Osteocyte (in vitro differentiated cells): ENCODE measurements around the gene TBC1D30. TPM values are rescaled to one million over a fixed set of nuclear protein-coding genes. Genes with fewer than 3 reads are reported as not detected.

Source experiments
- DNase-seq: peaks from one replicate; pipeline ENCODE4 v3.0.0; 2021; ENCODE audit warnings: mixed read lengths; ENCODE audit not compliant: unreplicated experiment; ENCODE audit errors: extremely low spot score
- H3K27ac Mint-ChIP-seq: one replicate; pipeline ENCODE4 v1.8.0; 2021; ENCODE audit warnings: mild to moderate bottlenecking, mixed read lengths; ENCODE audit not compliant: unreplicated experiment
- H3K27me3 Mint-ChIP-seq: one replicate; pipeline ENCODE4 v1.8.0; 2021; ENCODE audit warnings: mixed read lengths; ENCODE audit not compliant: unreplicated experiment
- H3K36me3 Mint-ChIP-seq: one replicate; pipeline ENCODE4 v1.8.0; 2021; ENCODE audit warnings: mixed read lengths; ENCODE audit not compliant: unreplicated experiment
- H3K4me1 Mint-ChIP-seq: one replicate; pipeline ENCODE4 v1.8.0; 2021; ENCODE audit warnings: mixed read lengths; ENCODE audit not compliant: unreplicated experiment
- H3K4me3 Mint-ChIP-seq: one replicate; pipeline ENCODE4 v1.8.0; 2021; ENCODE audit warnings: mild to moderate bottlenecking, moderate library complexity, mixed read lengths; ENCODE audit not compliant: unreplicated experiment
- H3K9me3 Mint-ChIP-seq: one replicate; pipeline ENCODE4 v1.8.0; 2021; ENCODE audit warnings: mixed read lengths; ENCODE audit not compliant: unreplicated experiment
- CTCF ChIP-seq: fragments of 200-600 bp; sonication (generic); IDR thresholded peaks from 2 replicates; pipeline ENCODE4 v1.5.0; 2021; ENCODE audit warnings: antibody characterized with exemption, mild to moderate bottlenecking, moderate library complexity
- total RNA-seq: library from RNA; stranded (reverse); gene quantifications from 2 replicates; pipeline ENCODE4 v1.2.1, GENCODE V29; 2021

The TBC1D30 gene
- total RNA-seq, 1 donor from 2014 or later = 1.2 TPM

DNA sequence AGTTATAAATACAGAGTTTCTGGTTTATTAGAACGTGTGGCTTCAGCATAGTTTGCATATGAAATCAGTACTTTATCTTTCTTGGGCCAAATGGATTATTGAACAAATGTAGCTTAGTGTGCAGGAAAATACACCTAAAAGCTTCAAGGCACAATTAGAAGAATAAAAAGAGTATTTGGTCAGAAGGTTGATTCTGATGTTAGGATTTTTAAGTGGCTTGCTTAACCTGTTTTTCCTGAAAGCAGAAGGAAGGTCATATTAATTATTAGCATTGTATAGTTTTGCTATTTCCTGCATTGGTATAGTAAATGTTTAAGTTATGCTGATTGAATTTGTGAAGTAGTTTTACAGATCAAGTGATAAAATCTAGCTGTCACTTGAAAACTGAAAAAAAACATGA lies 34.3 kb upstream of the TBC1D30 start:
- H3K4me3 Mint-ChIP-seq = no peak overlapping the region
- no peak for DNase-seq
- H3K4me1 Mint-ChIP-seq = no peaks in the 10 kb centered on the region
- H3K27me3 Mint-ChIP-seq = peaks cover 36% of the 10 kb centered on the region
- no peak overlapping the region for H3K27ac Mint-ChIP-seq
- TF ChIP-seq CTCF = no peak
- no peaks in the 10 kb centered on the region for H3K36me3 Mint-ChIP-seq
- no peaks in the 10 kb centered on the region for H3K9me3 Mint-ChIP-seq

DNA sequence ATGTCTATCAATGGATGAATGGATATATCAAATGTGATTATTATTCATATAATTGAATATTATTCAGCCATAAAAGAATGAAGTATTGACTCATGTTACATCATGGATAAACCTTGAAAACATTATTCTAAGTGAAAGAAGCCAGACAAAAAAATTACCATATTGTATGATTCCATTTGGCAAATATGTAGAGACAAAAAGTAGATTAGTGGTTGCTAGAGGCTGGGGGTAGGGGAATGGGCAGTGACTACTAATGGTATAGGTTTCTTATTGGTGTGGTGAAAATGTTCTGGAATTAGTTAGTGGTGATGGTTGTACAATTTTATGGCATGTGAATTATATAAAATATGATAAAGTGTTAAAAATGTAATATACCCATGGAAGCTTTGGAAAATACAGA lies 33.4 kb upstream of the TBC1D30 start:
- Mint-ChIP-seq H3K4me3 (no peak overlapping the region), H3K9me3 (no peaks in the 10 kb centered on the region), H3K4me1 (peaks cover 2% of the 10 kb centered on the region), H3K36me3 (no peaks in the 10 kb centered on the region), H3K27ac (no peak overlapping the region), H3K27me3 (peaks cover 42% of the 10 kb centered on the region)
- TF ChIP-seq CTCF = no peak
- DNase-seq = no peak

DNA sequence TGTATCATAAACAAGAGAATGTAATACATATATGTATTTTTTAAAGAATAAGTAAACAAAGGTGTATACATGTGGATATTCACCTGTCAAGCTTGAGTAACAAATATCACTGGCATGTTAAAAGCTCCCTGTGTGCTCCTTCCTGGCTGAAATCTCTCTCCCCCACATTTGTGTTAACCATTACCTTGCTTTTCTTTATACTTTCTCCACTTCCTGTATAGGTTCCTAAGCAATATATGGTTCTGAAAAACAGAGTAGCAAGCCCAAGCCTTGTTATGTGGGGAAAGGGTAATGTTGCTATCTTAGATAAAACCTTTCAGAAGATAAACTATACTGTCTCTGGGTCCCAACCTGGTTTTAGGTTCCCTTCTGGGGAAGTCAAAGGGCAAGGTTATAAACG lies 32.3 kb upstream of the TBC1D30 start:
- Mint-ChIP-seq H3K27me3 (peaks cover 43% of the 10 kb centered on the region), H3K36me3 (no peaks in the 10 kb centered on the region), H3K27ac (no peak overlapping the region), H3K4me1 (peaks cover 5% of the 10 kb centered on the region), H3K4me3 (no peak overlapping the region), H3K9me3 (no peaks in the 10 kb centered on the region)
- DNase-seq = no peak
- TF ChIP-seq CTCF = no peak

- no peak for TF ChIP-seq CTCF
- H3K36me3 Mint-ChIP-seq = no peaks in the 10 kb centered on the region
- H3K27me3 Mint-ChIP-seq = peaks cover 51% of the 10 kb centered on the region
- no peak overlapping the region for H3K4me3 Mint-ChIP-seq
- no peaks in the 10 kb centered on the region for H3K9me3 Mint-ChIP-seq
- peaks cover 5% of the 10 kb centered on the region for H3K4me1 Mint-ChIP-seq
- H3K27ac Mint-ChIP-seq = no peak overlapping the region
- no peak for DNase-seq
These were observed 30.8 kb upstream of the TBC1D30 start for GRCh38 chr12:64793610-64794009.

DNA sequence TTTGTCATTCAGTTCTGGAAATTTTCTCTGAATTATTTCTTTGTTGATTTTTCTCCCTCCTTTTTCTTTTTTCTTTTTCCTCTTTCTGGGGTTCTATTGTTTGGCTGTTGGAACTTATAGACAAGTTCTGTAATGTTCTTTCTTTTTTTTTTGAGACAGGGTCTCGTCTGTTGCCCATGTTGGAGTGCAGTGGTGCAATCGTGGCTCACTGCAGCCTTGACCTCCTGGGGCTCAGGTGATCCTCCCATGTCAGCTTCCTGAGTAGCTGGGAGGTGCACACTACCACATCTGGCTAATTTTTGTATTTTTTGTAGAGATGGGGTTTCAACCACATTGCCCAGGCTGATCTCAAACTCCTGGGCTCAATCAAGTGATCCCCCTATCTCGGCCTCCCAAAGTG lies 30.1 kb upstream of the TBC1D30 start:
- Mint-ChIP-seq H3K4me1 (peaks cover 5% of the 10 kb centered on the region), H3K27ac (no peak overlapping the region), H3K36me3 (no peaks in the 10 kb centered on the region), H3K9me3 (no peaks in the 10 kb centered on the region), H3K4me3 (no peak overlapping the region), H3K27me3 (peaks cover 46% of the 10 kb centered on the region)
- DNase-seq = no peak
- no peak for TF ChIP-seq CTCF
